NB4 (cell line): ENCODE measurements around the gene FKBP14.

ENCODE experiments used
- CTCF ChIP-seq: IDR thresholded peaks from one replicate; pipeline ENCODE4 v1.5.1; 2012; ENCODE audit warnings: low read depth, low read length
- MAX ChIP-seq: IDR thresholded peaks from 2 replicates; pipeline ENCODE4 v1.6.1; 2011; ENCODE audit warnings: low read depth, low read length
- MYC ChIP-seq: IDR thresholded peaks from 2 replicates; pipeline ENCODE4 v1.6.1; 2011; ENCODE audit warnings: low read depth, low read length
- POLR2A ChIP-seq: IDR thresholded peaks from 2 replicates; pipeline ENCODE4 v1.6.1; 2011; ENCODE audit warnings: mild to moderate bottlenecking; ENCODE audit not compliant: insufficient read length; ENCODE audit errors: extremely low read depth

- TF ChIP-seq CTCF: no peak
- no peak for TF ChIP-seq POLR2A
- TF ChIP-seq MAX: no peak
- TF ChIP-seq MYC: no peak
Observed at GRCh38 chr7:30048582-30048981, 22.1 kb upstream of the FKBP14 start.
